ENCODE measurements around the gene SLC8B1. TPM values are rescaled to one million over a fixed set of nuclear protein-coding genes. Genes with fewer than 3 reads are reported as not detected.
A peak's percentile ranks its signal among the peaks of the same experiment; 100 is the strongest.

The SLC8B1 gene
- total RNA-seq (2013): 24.7 TPM
- polyA plus RNA-seq: 10 to 100 TPM; 21.6 to 46.0 (median 32.4) TPM
- polyA minus RNA-seq: 30.1 and 37.7 TPM in 2 replicates
- 17.7 to 123 (median 80.8) reads per million in 11 experiments for total RNA-seq

DNA sequence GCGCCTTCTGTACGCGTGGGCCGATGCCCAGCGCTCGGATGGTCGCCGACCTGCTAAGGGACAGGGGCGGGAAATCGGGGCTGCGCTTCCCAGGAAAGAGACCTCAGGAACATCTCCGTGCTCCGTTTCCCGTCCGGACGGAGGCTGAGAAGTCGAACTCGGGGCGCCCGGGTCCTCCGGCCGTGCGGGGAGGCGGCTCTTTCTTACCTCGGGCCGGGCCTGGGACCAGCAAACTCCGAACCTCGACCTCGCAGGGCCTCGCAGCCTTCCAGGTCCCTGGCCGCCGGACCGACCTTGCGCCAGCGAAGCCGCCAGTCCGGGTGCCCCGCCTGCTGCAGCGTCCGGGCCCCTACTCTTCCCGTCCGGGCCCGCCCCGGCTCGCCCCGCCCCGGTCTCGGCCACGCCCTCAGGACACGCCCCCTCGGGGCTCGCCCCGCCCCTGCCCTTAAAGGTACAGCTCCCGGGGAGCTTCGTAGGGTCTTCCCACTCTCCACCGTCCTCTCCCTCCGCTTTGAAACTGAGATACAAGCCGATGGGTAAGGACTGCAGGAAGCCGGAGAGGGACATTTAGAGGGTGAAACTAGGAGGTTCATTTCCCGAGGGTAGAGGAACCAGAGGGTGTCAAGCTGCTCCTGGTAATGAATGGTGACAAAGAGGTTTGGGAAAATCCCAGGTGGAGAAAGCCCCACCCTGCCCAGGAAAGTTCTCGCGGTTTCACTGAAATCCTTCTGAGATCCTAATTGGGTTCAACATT, at the start of gene SLC8B1:
SLC8B1 (minus strand) TSS at position 324 of the 754 bp plus-strand sequence. CDS start 2,231 bp downstream, outside the sequence.
- Histone ChIP-seq H3K4me2 (replicated peaks; ENCODE audit: extremely low read depth, low read length, poor library complexity, severe bottlenecking) (peak within 1 kb of the TSS; percentile 87), H3K9ac (ENCODE audit: insufficient read depth, low read length, poor library complexity, severe bottlenecking) (peak within 1 kb of the TSS; percentile 78), H3K9me3 (replicated peaks in 1 of 2; ENCODE audit: control insufficient read depth in 1 of 2, insufficient read depth in 1 of 2, low read length in 2 of 2) (no peaks in the 10 kb centered on the region), H3K4me1 (ENCODE audit: control insufficient read depth in 1 of 2, insufficient read depth in 2 of 2, low read length in 2 of 2) (peaks cover 28 to 44% of the 10 kb centered on the region in 2 donors), H3K27ac (ENCODE audit: low read depth in 1 of 2, low read length in 2 of 2) (peak within 1 kb of the TSS; percentile 72 to 88), H2AFZ (ENCODE audit: insufficient read depth, low read depth, low read length, poor library complexity, severe bottlenecking) (peak within 1 kb of the TSS; percentile 66), H3K79me2 (ENCODE audit: insufficient read depth, low read length) (peaks cover 37% of the 10 kb centered on the region), H3K4me3 (replicated peaks in 1 of 3; ENCODE audit: low read depth in 2 of 3, low read length in 3 of 3) (peak within 1 kb of the TSS; percentile 74 to 93 (median 75)), H3K27me3 (ENCODE audit: control insufficient read depth in 2 of 2, insufficient read depth in 2 of 2, low read length in 2 of 2) (no peaks in the 10 kb centered on the region), H4K20me1 (ENCODE audit: insufficient read depth, low read length) (peaks cover 36% of the 10 kb centered on the region), H3K36me3 (replicated peaks in 1 of 2; ENCODE audit: control insufficient read depth in 1 of 2, insufficient read depth in 2 of 2, low read length in 2 of 2) (peaks cover 14 to 30% of the 10 kb centered on the region in 2 donors)
- WGBS (ENCODE audit: insufficient coverage): under 1% methylated on average over 43 of the region's 62 CpGs
- peaks cover 43% of the 10 kb centered on the region for H3K4me1 Mint-ChIP-seq
- peak; percentile 68 to 86 (median 79) for DNase-seq
- peaks cover 0 to 2% (median 0%) of the 10 kb centered on the region in 7 donors for H3K9me3 Mint-ChIP-seq
- intact Hi-C loops (cut with micrococcal nuclease): loop anchor here (1.0 to 10.0 kb wide), 4 partner anchors 22 to 120 kb away; partner anchors contain the start of gene PLBD2 (in 1 of the 2)
- peak within 1 kb of the TSS; percentile 90 to 98 (median 93) for H3K27ac Mint-ChIP-seq
- peak within 1 kb of the TSS; percentile 96 to 98 for H3K4me3 Mint-ChIP-seq
- H3K27me3 Mint-ChIP-seq (ENCODE audit: low read depth in 3 of 3): peaks cover 0 to 2% (median 0%) of the 10 kb centered on the region in 3 donors
- TF ChIP-seq, protein P1, sequence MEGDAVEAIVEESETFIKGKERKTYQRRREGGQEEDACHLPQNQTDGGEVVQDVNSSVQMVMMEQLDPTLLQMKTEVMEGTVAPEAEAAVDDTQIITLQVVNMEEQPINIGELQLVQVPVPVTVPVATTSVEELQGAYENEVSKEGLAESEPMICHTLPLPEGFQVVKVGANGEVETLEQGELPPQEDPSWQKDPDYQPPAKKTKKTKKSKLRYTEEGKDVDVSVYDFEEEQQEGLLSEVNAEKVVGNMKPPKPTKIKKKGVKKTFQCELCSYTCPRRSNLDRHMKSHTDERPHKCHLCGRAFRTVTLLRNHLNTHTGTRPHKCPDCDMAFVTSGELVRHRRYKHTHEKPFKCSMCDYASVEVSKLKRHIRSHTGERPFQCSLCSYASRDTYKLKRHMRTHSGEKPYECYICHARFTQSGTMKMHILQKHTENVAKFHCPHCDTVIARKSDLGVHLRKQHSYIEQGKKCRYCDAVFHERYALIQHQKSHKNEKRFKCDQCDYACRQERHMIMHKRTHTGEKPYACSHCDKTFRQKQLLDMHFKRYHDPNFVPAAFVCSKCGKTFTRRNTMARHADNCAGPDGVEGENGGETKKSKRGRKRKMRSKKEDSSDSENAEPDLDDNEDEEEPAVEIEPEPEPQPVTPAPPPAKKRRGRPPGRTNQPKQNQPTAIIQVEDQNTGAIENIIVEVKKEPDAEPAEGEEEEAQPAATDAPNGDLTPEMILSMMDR (IDR thresholded peaks at IDR 0.05): no peak
- peaks cover 26 to 28% of the 10 kb centered on the region in 2 donors for H3K36me3 Mint-ChIP-seq

DNA sequence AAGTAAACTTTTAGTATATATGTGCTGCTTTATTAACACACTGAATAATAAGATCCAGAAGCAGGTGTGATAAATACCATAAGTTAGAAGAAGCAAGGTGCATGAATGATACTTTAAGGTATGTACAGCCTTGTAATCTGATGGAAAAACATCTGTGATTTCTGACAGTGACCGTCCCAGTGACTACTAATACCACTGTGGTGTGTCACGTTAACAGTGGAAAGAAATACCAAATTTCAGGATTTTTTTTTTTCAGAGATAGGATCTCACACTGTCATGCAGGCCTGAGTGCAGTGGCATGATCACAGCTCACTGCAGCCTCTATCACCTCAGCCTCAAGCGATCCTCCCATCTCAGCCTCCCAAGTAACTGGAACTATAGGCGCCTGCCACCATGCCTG, 47.3 kb upstream of the SLC8B1 start:
- 92% methylated on average over 2 of the region's 4 CpGs for WGBS (ENCODE audit: insufficient coverage)

More for the DNA sequence above, 47.3 kb upstream of the SLC8B1 start:
- no peak overlapping the region for H3K4me3 Mint-ChIP-seq
- no peaks in the 10 kb centered on the region for H4K20me1 ChIP-seq (ENCODE audit: insufficient read depth, low read length)
- H3K27ac ChIP-seq (ENCODE audit: low read depth in 1 of 2, low read length in 2 of 2): no peak overlapping the region
- TF ChIP-seq, protein P1 (IDR thresholded peaks at IDR 0.05): no peak
- no peaks in the 10 kb centered on the region for H3K9me3 Mint-ChIP-seq
- no peak overlapping the region for H3K4me3 ChIP-seq (replicated peaks in 1 of 3; ENCODE audit: low read depth in 2 of 3, low read length in 3 of 3)
- intact Hi-C loops (cut with micrococcal nuclease): no loop called here
- H2AFZ ChIP-seq (ENCODE audit: insufficient read depth, low read depth, low read length, poor library complexity, severe bottlenecking): no peak overlapping the region
- H3K4me1 Mint-ChIP-seq: no peaks in the 10 kb centered on the region
- H3K4me1 ChIP-seq (ENCODE audit: control insufficient read depth in 1 of 2, insufficient read depth in 2 of 2, low read length in 2 of 2): no peaks in the 10 kb centered on the region
- no peak for DNase-seq
- H3K27ac Mint-ChIP-seq: no peak overlapping the region
- H3K36me3 ChIP-seq (replicated peaks in 1 of 2; ENCODE audit: control insufficient read depth in 1 of 2, insufficient read depth in 2 of 2, low read length in 2 of 2): peaks cover 49 to 76% of the 10 kb centered on the region in 2 donors
- no peaks in the 10 kb centered on the region for H3K9me3 ChIP-seq (replicated peaks in 1 of 2; ENCODE audit: control insufficient read depth in 1 of 2, insufficient read depth in 1 of 2, low read length in 2 of 2)
- H3K36me3 Mint-ChIP-seq: peaks cover 46 to 74% of the 10 kb centered on the region in 2 donors
- H3K27me3 ChIP-seq (ENCODE audit: control insufficient read depth in 2 of 2, insufficient read depth in 2 of 2, low read length in 2 of 2): no peaks in the 10 kb centered on the region
- no peak overlapping the region for H3K9ac ChIP-seq (ENCODE audit: insufficient read depth, low read length, poor library complexity, severe bottlenecking)
- H3K4me2 ChIP-seq (replicated peaks; ENCODE audit: extremely low read depth, low read length, poor library complexity, severe bottlenecking): no peak overlapping the region
- no peaks in the 10 kb centered on the region for H3K79me2 ChIP-seq (ENCODE audit: insufficient read depth, low read length)
- peaks cover 0 to 2% (median 0%) of the 10 kb centered on the region in 3 donors for H3K27me3 Mint-ChIP-seq (ENCODE audit: low read depth in 3 of 3)
